Urinary bladder (tissue), 4 donors: ENCODE results near the gene RBM4B. TPM values are rescaled to one million over a fixed set of nuclear protein-coding genes. Genes with fewer than 3 reads are reported as not detected.
"Not testable (repeated sequence)": the region's sequence is repeated elsewhere in the genome, so short reads cannot be mapped to it uniquely, and the experiment has no call there.

Experiments used
- DNase-seq: peaks from one replicate; pipeline ENCODE4 v3.0.0-alpha.2; 2015; ENCODE audit errors: extremely low spot score
- H3K27ac ChIP-seq: one replicate; pipeline ENCODE4 v1.5.1; 2013; ENCODE audit warnings: low read depth, mild to moderate bottlenecking, moderate library complexity
- H3K36me3 ChIP-seq: one replicate; pipeline ENCODE4 v1.6.1; 2013; ENCODE audit warnings: mild to moderate bottlenecking, moderate library complexity; ENCODE audit not compliant: insufficient read depth
- H3K4me1 ChIP-seq: one replicate; pipeline ENCODE4 v1.6.1; 2013; ENCODE audit warnings: mild to moderate bottlenecking, moderate library complexity; ENCODE audit not compliant: insufficient read depth
- H3K4me3 ChIP-seq: one replicate; pipeline ENCODE4 v1.5.1; 2013; ENCODE audit warnings: low read depth, low read length
- WGBS: extraction: QIAGEN DNeasy Blood & Tissue Kit; methylation state at CpG from one replicate; pipeline ENCODE4 v1.1.7; 2013; 5-methylcytosine and 5-hydroxymethylcytosine counted together
- polyA plus RNA-seq: library from polyadenylated mRNA; stranded (reverse); fragments of 200-250 nt; gene quantifications from one replicate; pipeline ENCODE4 v1.2.3, GENCODE V29; 2013
- total RNA-seq: library from RNA; depleted of rRNA; stranded (reverse); fragments of >200 nt; gene quantifications from one replicate; pipeline ENCODE4 v1.2.3, GENCODE V29; 2014
- donor health status: healthy with polysubstance abuse.
- donor health status: healthy.

RBM4B gene
- total and polyA plus RNA-seq, 2 donors, result 21.4 to 47.4 TPM

- no peak for DNase-seq
- Histone ChIP-seq H3K27ac (no peak overlapping the region), H3K4me1 (no peaks in the 10 kb centered on the region), H3K36me3 (no peaks in the 10 kb centered on the region), H3K4me3 (no peak overlapping the region)
- 40% methylated on average over 2 of the region's 2 CpGs for WGBS
These were observed 17.9 kb downstream of the RBM4B start for GRCh38 chr11:66659763-66660162.

GRCh38 chr11:66653123-66653522 lies 24.6 kb downstream of the RBM4B start:
- 91% methylated on average over 6 of the region's 6 CpGs for WGBS
- no peaks in the 10 kb centered on the region for H3K4me1 ChIP-seq
- no peak for DNase-seq
- H3K4me3 ChIP-seq, result no peak overlapping the region
- peaks cover 2% of the 10 kb centered on the region for H3K36me3 ChIP-seq
- no peak overlapping the region for H3K27ac ChIP-seq

GRCh38 chr11:66652651-66653050 lies 25.0 kb downstream of the RBM4B start:
- 90% methylated on average over 7 of the region's 7 CpGs for whole genome bisulfite sequencing
- no peak overlapping the region for H3K27ac ChIP-seq
- no peak overlapping the region for H3K4me3 ChIP-seq
- H3K4me1 ChIP-seq, result no peaks in the 10 kb centered on the region
- H3K36me3 ChIP-seq, result peaks cover 2% of the 10 kb centered on the region
- DNase-seq, result no peak

- WGBS, result 94% methylated on average over 2 of the region's 2 CpGs
- Histone ChIP-seq H3K27ac (no peak overlapping the region), H3K4me3 (no peak overlapping the region), H3K4me1 (no peaks in the 10 kb centered on the region), H3K36me3 (peaks cover 2% of the 10 kb centered on the region)
- no peak for DNase-seq
These were observed 26.7 kb downstream of the RBM4B start for GRCh38 chr11:66651016-66651415.

- peaks cover 2% of the 10 kb centered on the region for H3K36me3 ChIP-seq
- peaks cover 1% of the 10 kb centered on the region for H3K4me1 ChIP-seq
- WGBS, result 97% methylated on average over 5 of the region's 5 CpGs
- no peak overlapping the region for H3K27ac ChIP-seq
- H3K4me3 ChIP-seq, result no peak overlapping the region
- DNase-seq, result no peak
These were observed 27.8 kb downstream of the RBM4B start for GRCh38 chr11:66649903-66650302.

GRCh38 chr11:66646828-66647227 lies 30.9 kb downstream of the RBM4B start:
- no peak overlapping the region for H3K27ac ChIP-seq
- H3K4me1 ChIP-seq, result peaks cover 7% of the 10 kb centered on the region
- WGBS, result 74% methylated on average over 4 of the region's 4 CpGs

GRCh38 chr11:66643745-66644437 lies 33.8 kb downstream of the RBM4B start:
- DNase-seq, result no peak
- 87% methylated on average over 24 of the region's 24 CpGs for WGBS

More at GRCh38 chr11:66646828-66647227, 30.9 kb downstream of the RBM4B start:
- Histone ChIP-seq H3K36me3 (peaks cover 2% of the 10 kb centered on the region), H3K4me3 (no peak overlapping the region)
- DNase-seq, result no peak

GRCh38 chr11:66641834-66642233 lies 35.9 kb downstream of the RBM4B start:
- no peak for DNase-seq
- Histone ChIP-seq H3K36me3 (no peaks in the 10 kb centered on the region), H3K4me3 (no peak overlapping the region), H3K27ac (no peak overlapping the region), H3K4me1 (peaks cover 7% of the 10 kb centered on the region)
- WGBS, result 12% methylated on average over 3 of the region's 3 CpGs

More at GRCh38 chr11:66643745-66644437, 33.8 kb downstream of the RBM4B start:
- no peak overlapping the region for H3K27ac ChIP-seq
- peaks cover 7% of the 10 kb centered on the region for H3K4me1 ChIP-seq
- no peak overlapping the region for H3K4me3 ChIP-seq
- H3K36me3 ChIP-seq, result no peaks in the 10 kb centered on the region

GRCh38 chr11:66639814-66640340 lies 37.8 kb downstream of the RBM4B start:
- not testable (repeated sequence) for H3K4me1 ChIP-seq, DNase-seq, H3K36me3 ChIP-seq, H3K27ac ChIP-seq
- 55% methylated on average over 9 of the region's 10 CpGs for WGBS
- peak overlapping the region; percentile 85 for H3K4me3 ChIP-seq

GRCh38 chr11:66639066-66639813 lies 38.4 kb downstream of the RBM4B start:
- Histone ChIP-seq H3K27ac (peak overlapping the region; percentile 86), H3K4me3 (peak overlapping the region; percentile 85), H3K4me1 (peaks cover 6% of the 10 kb centered on the region), H3K36me3 (no peaks in the 10 kb centered on the region)
- WGBS, result 3% methylated on average over 27 of the region's 27 CpGs
- peak; percentile 37 for DNase-seq

- peak within 1 kb of the TSS; percentile 85 for H3K4me3 ChIP-seq
- DNase-seq, result peak; percentile 100
- under 1% methylated on average over 63 of the region's 63 CpGs for WGBS
- peaks cover 3% of the 10 kb centered on the region for H3K4me1 ChIP-seq
- H3K36me3 ChIP-seq, result no peaks in the 10 kb centered on the region
- H3K27ac ChIP-seq, result peak within 1 kb of the TSS; percentile 86
These were observed 39.3 kb downstream of the RBM4B start, which contains the start of gene RBM4 for GRCh38 chr11:66638177-66639065. Gene RBM4, plus strand, starts transcription at chr11:66638703. Its CDS starts 1,009 bp downstream, at chr11:66639712.

- H3K27ac ChIP-seq, result peak overlapping the region; percentile 71
- peak overlapping the region; percentile 39 for H3K4me3 ChIP-seq
- H3K36me3 ChIP-seq, result no peaks in the 10 kb centered on the region
- H3K4me1 ChIP-seq, result peaks cover 1% of the 10 kb centered on the region
- WGBS, result 27% methylated on average over 12 of the region's 12 CpGs
- DNase-seq, result no peak
These were observed 40.0 kb downstream of the RBM4B start for GRCh38 chr11:66637557-66638176.

- no peaks in the 10 kb centered on the region for H3K4me1 ChIP-seq
- no peak for DNase-seq
- H3K4me3 ChIP-seq, result no peak overlapping the region
- no peaks in the 10 kb centered on the region for H3K36me3 ChIP-seq
- no peak overlapping the region for H3K27ac ChIP-seq
- WGBS, result 77% methylated on average over 3 of the region's 3 CpGs
These were observed 41.3 kb downstream of the RBM4B start for GRCh38 chr11:66636411-66636810.
